ENCODE measurements around the gene PPP1R18. TPM values are rescaled to one million over a fixed set of nuclear protein-coding genes. Genes with fewer than 3 reads are reported as not detected.

Gene PPP1R18
- total and polyA plus RNA-seq, 9 of the 15 experiments (the other 6 are each of a cell fraction or from before 2014, with no cell fraction given) = 12.0 to 99.2 (median 42.6) TPM

GRCh38 chr6:30716879-30717128 lies 30.4 kb upstream of the PPP1R18 start (continued):
- TF ChIP-seq ZFP30 (CRISPR knock-in tag; IDR thresholded peaks at IDR 0.05; ENCODE audit: borderline replicate concordance) (no peak), NBN (IDR thresholded peaks at IDR 0.05; ENCODE audit: low read depth) (peak; percentile 17; the same call in 1 of the 2 replicates), ZKSCAN8 (CRISPR knock-in tag; IDR thresholded peaks at IDR 0.05) (no peak), HDAC8 (tag; IDR thresholded peaks at IDR 0.05) (peak; percentile 71; the same call in 1 of the 2 replicates), CSDE1 (IDR thresholded peaks at IDR 0.05) (0 out of 4 replicates have a peak, but pooled peaks of 1 of the 2 experiments have one; percentile 6), TEAD4 (IDR thresholded peaks at IDR 0.05; ENCODE audit: low read length) (peak; percentile 9; the same call in 1 of the 2 replicates), TEAD4 (CRISPR knock-in tag; IDR thresholded peaks at IDR 0.05; ENCODE audit: borderline replicate concordance) (no peak), BRD4 (IDR thresholded peaks at IDR 0.05) (peak; percentile 97), TOE1 (IDR thresholded peaks at IDR 0.05; ENCODE audit: borderline replicate concordance) (0 out of 2 replicates have a peak, but pooled peaks have one; percentile 10), TOE1 (CRISPR knock-in tag; IDR thresholded peaks at IDR 0.05; ENCODE audit: borderline replicate concordance, low read depth) (no peak), TAF7 (tag; IDR thresholded peaks at IDR 0.05) (peak; percentile 70; the same call in 1 of the 2 replicates), ZSCAN29 (IDR thresholded peaks at IDR 0.05) (0 out of 2 replicates have a peak, but pooled peaks have one; percentile 20), SUPT5H (IDR thresholded peaks at IDR 0.05) (peak; percentile 49), ARID3A (IDR thresholded peaks at IDR 0.05; ENCODE audit: borderline replicate concordance, low read depth, low read length) (no peak), THRB (CRISPR knock-in tag; conservative IDR thresholded peaks at IDR 0.05) (no peak), NFRKB (IDR thresholded peaks at IDR 0.05; ENCODE audit: low read depth) (peak; percentile 99), NFE2 (IDR thresholded peaks at IDR 0.05; ENCODE audit: low read depth) (no peak), STAT5B (CRISPR knock-in tag; IDR thresholded peaks at IDR 0.05) (no peak), HDAC3 (IDR thresholded peaks at IDR 0.05; ENCODE audit: borderline replicate concordance, partially characterized antibody) (peak; percentile 20), ERF (CRISPR knock-in tag; IDR thresholded peaks at IDR 0.05) (no peak), CHD4 (IDR thresholded peaks at IDR 0.05; ENCODE audit: insufficient read depth, insufficient replicate concordance, low read depth, low read length, poor library complexity, severe bottlenecking) (no peak), NCOR1 (IDR thresholded peaks at IDR 0.05) (0 out of 2 replicates have a peak, but pooled peaks have one; percentile 26), CHD1 (IDR thresholded peaks at IDR 0.05; ENCODE audit: low read length) (peak; percentile 98), ZC3H8 (IDR thresholded peaks at IDR 0.05) (no peak), PREB (CRISPR knock-in tag; IDR thresholded peaks at IDR 0.05) (no peak), KAT8 (IDR thresholded peaks at IDR 0.05; ENCODE audit: low read depth) (no peak), HMG20A (CRISPR knock-in tag; conservative IDR thresholded peaks at IDR 0.05) (no peak)
